H1 (cell line): ENCODE results near the gene NTRK2. TPM values are rescaled to one million over a fixed set of nuclear protein-coding genes. Genes with fewer than 3 reads are reported as not detected.

Experiments
- CHD2 ChIP-seq: IDR thresholded peaks from 2 replicates; pipeline ENCODE4 v1.6.1; 2012; ENCODE audit warnings: low read length, improper control_type of control experiment
- polyA plus RNA-seq, 7 experiments: library from polyadenylated mRNA; depleted of rRNA in 3 of 7; stranded (reverse) in 5 of 7; unstranded in 2 of 7; fragments of >200 nt in 5 of 7; fragments of 200-250 nt in 2 of 7; gene quantifications; 1 replicate in 5 of 7; 2 replicates in 1 of 7; 4 replicates in 1 of 7; pipeline versions ENCODE4 v1.2.1 to v1.2.3, GENCODE V29; 2011 to 2013; ENCODE audit warnings: missing spikeins in 2 of 7, mixed read lengths in 2 of 7
- total RNA-seq: library from RNA; stranded (reverse); fragmentation: NEBNext Ultra II Directional; extraction: Animal tissue kit (Norgen Biotek cat#: 25700); gene quantifications from 2 replicates; pipeline ENCODE4 v1.2.1, GENCODE V29; 2021

Gene NTRK2
- total and polyA plus RNA-seq, 2 of the 8 experiments (the other 6 are each of a cell fraction or from before 2014, with no cell fraction given) = 0.03 to 0.04 TPM

GRCh38 chr9:84756171-84756570 lies 86.6 kb downstream of the NTRK2 start (continued):
- TF ChIP-seq CHD2 = no peak
